IMR-90 (cell line): ENCODE results near the gene EHF. TPM values are rescaled to one million over a fixed set of nuclear protein-coding genes. Genes with fewer than 3 reads are reported as not detected.

ENCODE experiments used
- CTCF ChIP-seq: conservative IDR thresholded peaks from 2 replicates; pipeline ENCODE4 v1.5.1; 2012; ENCODE audit warnings: mild to moderate bottlenecking, low read depth, low read length, improper control_type of control experiment
- MAFK ChIP-seq: IDR thresholded peaks from 2 replicates; pipeline ENCODE4 v1.6.1; 2012; ENCODE audit warnings: low read depth, low read length, improper control_type of control experiment
- RFX5 ChIP-seq: IDR thresholded peaks from 2 replicates; pipeline ENCODE4 v1.8.0; 2012; ENCODE audit warnings: low read depth, mild to moderate bottlenecking, low read length, moderate library complexity
- polyA plus RNA-seq, 3 experiments: library from polyadenylated mRNA; depleted of rRNA; stranded (reverse); fragments of >200 nt; gene quantifications; 2 replicates each; pipeline ENCODE4 v1.2.3, GENCODE V29; 2012; ENCODE audit warnings: low replicate concordance in 1 of 3
- total RNA-seq: library from RNA; depleted of rRNA; stranded (reverse); fragments of >200 nt; gene quantifications from 2 replicates; pipeline ENCODE4 v1.2.3, GENCODE V29; 2012

EHF gene
- total and polyA plus RNA-seq, 2 of the 4 experiments (the other 2 are of a cell fraction): under 0.01 TPM; not detected in 1

DNA sequence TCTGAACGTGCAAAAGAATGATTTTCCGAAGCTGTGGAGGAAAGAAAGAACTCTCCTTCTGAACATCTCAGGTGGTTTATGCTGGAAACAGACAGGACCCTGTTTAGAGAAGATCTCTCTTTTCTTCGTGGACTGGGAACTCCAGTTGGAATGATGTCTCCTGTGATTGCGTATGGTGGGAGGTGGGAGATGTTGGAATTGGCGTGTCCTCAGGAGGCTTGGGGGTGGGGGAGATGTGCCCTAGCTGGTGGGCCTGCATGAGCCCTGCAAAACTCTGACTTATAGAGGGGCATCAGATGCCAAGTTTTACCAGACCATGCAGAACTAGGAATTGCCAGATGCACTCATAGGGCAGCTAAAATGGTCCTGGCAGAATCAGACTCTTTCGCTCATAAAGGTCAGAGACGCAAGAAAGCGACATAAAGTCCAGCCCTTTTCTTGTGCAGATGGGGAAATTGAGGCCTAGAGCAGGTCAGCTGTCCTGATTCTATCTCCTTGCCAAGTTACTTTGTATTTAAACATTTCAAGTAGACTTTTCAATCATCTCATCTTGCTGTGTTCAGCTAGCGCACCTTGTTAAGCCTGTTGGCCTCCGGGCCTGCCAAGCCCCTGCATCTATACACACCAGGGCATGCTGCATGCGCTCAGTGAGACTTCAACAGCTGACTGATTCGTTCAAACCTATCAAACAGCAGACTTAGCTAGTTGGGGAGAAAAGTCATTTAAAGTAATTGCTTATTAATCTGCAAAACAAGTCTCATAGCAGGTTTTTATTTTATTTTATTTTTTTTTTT, 34.2 kb upstream of the EHF start (continued):
- TF ChIP-seq CTCF (no peak), MAFK (no peak), RFX5 (no peak)
